ENCODE results near the gene BOD1.

DNA sequence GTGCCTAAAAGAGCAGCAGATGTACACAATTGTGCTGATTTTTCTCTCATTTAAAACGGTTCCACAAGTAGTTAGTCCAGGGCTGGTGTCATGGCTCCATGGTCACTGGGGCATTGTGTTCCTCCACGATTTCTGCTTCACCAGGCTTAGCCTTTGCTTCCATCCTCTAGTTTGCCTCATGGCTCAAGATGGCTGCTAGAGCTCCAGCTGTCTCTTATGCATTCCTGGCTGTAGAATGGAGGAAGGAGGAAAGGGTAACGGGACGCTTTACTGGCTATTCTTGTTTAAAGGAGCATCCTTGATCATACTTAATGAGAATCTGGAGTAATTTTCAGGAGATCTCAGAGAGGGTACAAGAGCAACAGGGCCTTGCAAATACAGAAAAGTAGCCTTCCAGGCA, 47.7 kb downstream of the BOD1 start:
- TF ChIP-seq, protein P1, sequence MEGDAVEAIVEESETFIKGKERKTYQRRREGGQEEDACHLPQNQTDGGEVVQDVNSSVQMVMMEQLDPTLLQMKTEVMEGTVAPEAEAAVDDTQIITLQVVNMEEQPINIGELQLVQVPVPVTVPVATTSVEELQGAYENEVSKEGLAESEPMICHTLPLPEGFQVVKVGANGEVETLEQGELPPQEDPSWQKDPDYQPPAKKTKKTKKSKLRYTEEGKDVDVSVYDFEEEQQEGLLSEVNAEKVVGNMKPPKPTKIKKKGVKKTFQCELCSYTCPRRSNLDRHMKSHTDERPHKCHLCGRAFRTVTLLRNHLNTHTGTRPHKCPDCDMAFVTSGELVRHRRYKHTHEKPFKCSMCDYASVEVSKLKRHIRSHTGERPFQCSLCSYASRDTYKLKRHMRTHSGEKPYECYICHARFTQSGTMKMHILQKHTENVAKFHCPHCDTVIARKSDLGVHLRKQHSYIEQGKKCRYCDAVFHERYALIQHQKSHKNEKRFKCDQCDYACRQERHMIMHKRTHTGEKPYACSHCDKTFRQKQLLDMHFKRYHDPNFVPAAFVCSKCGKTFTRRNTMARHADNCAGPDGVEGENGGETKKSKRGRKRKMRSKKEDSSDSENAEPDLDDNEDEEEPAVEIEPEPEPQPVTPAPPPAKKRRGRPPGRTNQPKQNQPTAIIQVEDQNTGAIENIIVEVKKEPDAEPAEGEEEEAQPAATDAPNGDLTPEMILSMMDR (IDR thresholded peaks at IDR 0.05) = no peak
- TF ChIP-seq EZH2 (IDR thresholded peaks at IDR 0.05) = no peak
- no peak for TF ChIP-seq EZH2phosphoT487 (IDR thresholded peaks at IDR 0.05)

All from neural progenitor cell (in vitro differentiated cells).